Activated naive CD4-positive, alpha-beta T cell treated with Interleukin-2 at 50 U/mL for 16 hours (primary cell): ENCODE results near the gene VPS72.
A peak's percentile ranks its signal among the peaks of the same experiment; 100 is the strongest.

Experiments
- DNase-seq: peaks from one replicate; pipeline ENCODE4 v3.0.0-alpha.2; 2020

Gene VPS72

DNA sequence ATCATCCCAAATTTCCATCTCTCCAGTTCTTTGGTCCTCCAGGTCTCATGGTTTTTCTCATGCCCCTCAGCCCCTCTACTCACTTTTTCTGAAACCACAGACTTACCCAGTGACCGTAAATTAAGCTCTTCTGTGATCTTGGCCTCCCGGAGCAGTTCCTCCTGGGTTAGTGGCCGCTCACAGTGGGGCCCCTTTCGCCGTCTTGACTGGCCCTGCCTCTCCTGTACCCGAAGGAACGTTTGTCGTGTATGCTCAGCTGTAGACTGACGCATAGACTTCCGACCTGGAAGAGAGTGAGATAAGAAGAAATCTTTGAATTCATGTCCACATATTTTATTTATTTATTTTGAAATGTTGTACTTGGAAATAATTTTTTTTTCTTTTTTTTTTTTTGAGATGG is 5.8 kb downstream of the VPS72 start:
- DNase-seq, result no peak

DNA sequence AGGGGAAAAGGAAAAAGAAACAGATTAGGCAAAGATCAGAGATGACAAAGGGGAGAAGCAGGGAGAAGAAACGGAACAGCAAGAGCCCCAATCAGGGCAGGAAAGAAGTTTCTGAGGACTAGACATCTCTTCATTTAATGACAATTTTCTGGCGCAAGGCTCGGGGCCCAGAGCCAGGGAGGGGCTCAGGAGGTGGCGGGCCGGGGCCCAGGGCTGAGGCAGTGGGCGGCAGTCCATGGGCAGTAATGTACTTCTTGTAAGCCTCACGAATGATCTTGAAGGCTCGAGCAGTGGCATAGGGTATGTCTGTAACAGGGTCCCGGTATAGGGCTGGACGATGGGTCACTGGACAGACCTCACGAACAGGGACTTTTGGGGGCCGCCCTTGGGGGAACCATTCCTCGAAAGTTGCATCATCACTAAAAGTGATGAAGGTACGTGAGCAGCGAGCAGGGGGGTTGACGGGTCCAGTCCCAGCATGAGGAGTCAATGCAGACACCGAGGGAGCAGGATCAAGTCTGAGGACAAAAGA is 13.4 kb downstream of the VPS72 start:
- DNase-seq, result no peak

DNA sequence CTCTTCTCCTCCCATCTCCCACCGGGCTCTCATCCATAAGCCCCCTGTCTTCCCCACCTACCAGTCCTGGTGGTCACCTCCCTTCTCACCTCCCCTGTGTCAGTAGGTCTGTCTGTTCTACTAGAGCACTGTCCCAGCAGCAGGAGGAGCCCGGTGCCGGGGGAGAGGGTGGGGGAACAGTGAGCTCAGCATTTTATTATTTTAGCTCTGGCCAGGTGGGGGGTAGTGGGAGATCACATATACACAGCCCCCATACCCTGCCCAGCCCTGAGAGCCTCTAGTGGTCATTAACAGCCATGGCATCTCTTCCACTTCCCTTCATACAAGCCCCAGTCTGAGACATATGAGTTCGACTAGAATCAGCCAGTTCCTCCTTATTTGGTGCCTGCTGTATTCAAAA is 14.1 kb downstream of the VPS72 start, which contains the start of gene TMOD4:
Gene TMOD4 (minus strand): TSS at position 119 of the 400 bp plus-strand sequence. CDS start 1,106 bp downstream, outside the sequence.
- no peak for DNase-seq

DNA sequence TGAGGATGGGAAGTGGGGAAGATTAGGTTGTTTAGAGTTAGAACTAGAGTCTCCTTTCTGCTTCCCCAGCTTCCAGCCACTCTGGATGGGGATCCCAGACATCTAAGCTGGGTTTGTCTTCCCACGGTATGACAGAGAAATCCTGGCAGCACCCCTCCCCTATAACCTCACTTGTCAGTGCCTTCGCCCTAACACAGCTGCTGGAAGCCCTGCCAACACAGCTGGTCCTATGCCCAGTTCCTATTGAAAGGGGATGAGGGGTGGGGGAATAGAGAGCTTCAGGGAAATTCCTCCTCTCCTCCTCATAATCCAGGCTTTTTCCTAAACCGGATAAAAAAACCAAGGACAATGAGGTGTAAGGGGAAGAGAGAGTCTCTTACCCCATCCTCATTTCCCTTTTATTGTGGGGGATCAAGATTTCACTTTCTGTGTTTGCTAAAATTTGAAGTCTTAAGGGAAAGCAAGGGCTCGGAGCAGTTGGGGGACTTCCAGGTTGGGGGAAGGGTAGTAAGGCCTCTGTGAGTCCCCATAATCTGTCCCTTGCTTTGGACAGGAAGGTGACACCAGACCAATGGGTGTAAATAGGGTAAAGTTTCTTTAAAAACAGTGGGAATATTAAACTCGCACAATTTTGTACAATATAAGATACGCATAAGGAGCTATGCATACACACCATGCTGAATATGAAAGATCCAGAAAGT is 14.8 kb downstream of the VPS72 start:
- no peak for DNase-seq

DNA sequence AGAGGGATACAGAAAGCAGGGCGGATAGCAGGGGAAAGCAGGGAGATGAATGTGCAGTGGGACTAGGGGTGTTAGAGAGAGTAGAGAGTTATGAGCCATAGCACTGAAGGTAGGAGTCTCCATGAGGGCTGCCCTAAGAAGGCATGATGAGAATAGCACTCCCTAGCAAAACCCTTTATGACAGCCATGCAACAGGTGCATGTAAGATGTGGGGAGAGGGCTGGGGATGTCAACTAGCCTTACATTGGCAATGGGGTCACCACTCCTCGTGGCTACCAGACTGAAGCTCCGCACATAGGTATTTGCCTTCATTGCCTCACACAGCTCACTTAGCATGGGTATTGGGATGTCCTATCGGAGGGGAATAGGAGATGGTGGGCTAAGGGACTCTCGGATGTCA is 18.8 kb downstream of the VPS72 start:
- no peak for DNase-seq

DNA sequence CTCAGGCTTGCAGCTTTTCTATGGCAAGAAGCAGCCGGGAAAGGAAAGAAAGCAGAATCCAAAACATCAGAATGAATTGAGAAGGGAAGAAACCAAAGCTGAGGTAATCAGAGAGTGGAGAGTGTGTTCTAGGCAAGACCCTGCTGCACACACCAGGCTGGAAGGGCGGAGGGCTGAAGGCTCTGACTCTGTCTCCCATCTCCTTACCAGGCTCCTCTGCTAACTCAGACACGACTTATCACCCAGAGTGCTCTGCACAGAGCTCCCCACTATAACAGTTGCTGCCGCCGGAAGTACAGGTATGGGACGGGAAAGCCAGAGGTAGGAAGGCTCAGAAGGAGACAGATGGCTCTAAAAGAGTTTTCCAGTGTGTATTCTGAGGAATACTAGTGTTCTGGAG is 22.9 kb downstream of the VPS72 start:
- no peak for DNase-seq

DNA sequence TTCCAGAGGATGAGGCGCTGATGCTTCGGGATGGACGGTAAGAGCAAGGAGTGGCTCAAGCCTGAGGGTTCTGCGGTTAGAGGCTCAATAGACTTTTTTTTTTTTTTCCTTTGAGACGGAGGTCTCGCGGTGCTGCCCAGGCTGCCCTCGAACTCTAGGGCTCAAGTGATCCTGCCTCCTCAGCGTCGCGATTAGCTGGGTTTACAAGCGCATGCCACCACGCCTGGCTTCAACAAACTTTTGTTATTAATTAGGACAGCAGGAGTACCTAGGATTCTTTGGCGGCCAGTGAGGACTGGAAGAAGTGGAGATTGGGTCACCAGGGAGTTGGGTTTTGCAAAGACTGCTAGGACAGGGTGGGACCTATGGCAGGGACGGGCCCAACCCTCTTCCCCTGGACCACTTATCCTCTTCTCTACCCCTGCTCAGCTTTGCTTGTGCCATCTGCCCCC is 23.5 kb downstream of the VPS72 start:
- no peak for DNase-seq

DNA sequence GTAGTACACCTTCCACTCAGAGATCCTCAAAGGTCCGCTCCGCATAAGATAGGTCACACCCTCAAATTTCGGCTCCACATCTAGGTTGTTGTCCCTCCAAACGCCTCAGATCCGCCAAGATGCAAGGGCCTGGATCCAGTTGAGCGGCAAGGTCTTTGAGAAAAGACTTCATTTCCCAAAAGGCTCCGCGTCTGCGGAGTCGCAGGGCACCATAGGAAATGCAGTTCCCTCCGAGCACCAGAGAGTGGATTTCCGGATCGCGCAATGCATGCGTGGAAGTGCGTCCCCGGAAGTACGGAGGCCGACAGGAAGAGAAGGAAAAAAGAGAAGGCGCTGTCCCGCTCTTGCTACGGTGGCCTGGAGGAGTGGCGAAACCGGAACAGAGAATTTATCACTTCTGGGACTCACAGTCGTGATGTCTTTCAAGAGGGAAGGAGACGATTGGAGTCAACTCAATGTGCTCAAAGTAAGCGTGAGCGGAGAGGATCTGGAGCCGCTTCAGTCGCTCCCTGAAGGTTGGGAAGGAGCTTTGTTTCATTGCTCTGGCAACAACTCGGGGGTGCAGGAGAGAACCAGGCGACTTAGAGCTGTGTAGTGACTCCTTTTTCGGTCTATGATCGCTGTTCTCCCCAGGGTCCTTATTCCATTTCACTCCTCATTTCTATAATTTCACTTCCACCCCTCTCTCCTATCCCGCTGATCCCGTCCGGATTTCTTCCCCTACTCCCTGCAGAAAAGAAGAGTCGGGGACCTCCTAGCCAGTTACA is 24.1 kb downstream of the VPS72 start, which contains the start of the genes LYSMD1 and SCNM1:
Gene LYSMD1 (minus strand): TSS at position 165 of the 767 bp plus-strand sequence. CDS start 644 bp downstream, outside the sequence.
Gene SCNM1 (plus strand): TSS at position 407 of the 767 bp plus-strand sequence. CDS start 9 bp downstream, at position 416.
- peak; percentile 96 for DNase-seq

DNA sequence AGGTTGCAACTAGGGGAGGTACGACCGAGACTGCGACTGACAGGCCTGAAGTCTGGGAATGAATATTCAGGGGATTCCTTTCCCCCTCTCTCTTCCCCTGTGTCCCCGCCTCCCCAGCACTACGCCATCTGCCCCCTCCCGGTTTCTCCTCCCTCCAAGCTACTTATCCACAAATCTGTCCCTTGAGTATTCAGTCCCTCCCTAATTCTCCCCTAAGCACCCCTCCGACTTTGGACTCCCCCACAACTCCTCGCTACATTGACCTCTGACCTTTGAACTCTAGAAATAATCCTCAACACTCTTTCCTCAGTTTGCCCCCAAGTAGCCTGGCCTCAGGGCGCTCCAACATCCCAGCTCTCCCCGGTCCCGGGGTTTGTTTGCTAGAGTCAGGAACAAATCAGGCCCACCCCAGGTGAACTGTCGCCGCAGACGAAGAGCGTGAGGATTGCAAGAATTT is 24.7 kb downstream of the VPS72 start:
- no peak for DNase-seq

DNA sequence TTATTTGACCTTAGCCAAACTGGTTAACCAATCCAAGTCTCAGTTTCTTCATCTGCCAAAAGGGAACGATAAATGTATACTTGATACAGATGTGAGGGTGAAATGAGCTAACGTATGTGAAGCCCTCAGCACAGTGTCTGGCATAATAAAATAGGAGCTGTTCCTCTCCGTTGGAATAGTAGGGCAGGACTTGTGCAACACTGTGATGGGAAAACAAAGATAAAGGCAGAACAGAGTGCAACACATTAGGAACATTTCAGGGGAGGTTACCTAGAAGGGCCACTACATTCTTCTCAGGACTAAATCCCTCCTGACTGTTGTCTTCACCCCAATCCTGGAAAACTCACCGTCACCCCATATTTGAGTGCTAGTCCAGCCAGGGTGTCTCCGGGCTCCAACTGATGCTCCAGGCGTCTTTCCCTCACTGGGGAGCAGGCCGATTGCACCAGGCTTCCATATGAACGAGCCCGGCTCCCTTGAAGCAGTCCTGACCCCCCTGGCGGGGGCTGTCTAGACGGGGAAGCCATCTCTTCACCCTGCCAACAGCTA is 25.2 kb downstream of the VPS72 start:
- DNase-seq, result no peak

DNA sequence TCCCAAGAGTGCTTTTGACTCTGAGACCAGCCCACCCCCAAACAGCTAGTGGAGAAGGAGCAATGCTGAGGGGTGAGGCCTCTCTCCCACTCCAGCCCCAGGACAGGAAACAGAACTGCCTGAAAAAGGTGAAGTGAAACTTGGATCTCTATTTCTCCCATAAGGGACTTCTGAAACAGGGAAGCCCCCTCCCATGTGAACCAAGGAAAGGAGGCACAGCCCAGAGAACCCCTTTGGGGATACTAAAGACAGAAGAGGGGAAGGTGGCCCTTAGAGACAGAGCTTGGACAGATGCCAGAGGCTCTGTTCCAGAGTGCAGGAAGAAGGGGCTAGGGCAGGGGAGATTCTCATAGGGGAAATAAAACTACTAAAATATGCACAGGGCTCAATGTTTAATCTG is 30.6 kb downstream of the VPS72 start:
- DNase-seq, result no peak

DNA sequence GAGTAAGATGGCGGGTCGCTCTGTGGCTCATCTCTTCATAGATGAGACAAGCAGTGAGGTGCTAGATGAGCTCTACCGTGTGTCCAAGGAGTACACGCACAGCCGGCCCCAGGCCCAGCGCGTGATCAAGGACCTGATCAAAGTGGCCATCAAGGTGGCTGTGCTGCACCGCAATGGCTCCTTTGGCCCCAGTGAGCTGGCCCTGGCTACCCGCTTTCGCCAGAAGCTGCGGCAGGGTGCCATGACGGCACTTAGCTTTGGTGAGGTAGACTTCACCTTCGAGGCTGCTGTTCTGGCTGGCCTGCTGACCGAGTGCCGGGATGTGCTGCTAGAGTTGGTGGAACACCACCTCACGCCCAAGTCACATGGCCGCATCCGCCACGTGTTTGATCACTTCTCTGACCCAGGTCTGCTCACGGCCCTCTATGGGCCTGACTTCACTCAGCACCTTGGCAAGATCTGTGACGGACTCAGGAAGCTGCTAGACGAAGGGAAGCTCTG is 31.2 kb downstream of the VPS72 start:
- DNase-seq, result no peak

DNA sequence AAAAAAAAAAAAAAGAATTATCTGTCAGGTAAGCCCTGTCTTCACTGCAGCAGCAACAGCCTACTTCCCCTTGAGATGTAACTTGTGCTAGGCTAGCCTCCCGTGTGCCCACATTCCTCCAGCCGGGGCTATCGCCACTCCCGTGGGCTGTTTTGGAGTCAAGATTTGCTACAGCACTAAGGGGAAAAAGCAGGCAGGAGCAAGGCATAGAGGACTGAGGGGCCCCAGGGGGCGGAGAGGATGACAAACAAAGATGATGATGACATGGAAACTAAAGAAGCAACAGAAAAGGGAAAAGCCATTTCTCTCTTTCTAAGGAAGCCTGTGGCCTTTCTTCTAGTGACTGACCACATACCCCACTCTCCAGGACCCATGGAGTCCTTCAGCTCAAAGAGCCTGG is 31.7 kb downstream of the VPS72 start:
- DNase-seq, result peak; percentile 60

DNA sequence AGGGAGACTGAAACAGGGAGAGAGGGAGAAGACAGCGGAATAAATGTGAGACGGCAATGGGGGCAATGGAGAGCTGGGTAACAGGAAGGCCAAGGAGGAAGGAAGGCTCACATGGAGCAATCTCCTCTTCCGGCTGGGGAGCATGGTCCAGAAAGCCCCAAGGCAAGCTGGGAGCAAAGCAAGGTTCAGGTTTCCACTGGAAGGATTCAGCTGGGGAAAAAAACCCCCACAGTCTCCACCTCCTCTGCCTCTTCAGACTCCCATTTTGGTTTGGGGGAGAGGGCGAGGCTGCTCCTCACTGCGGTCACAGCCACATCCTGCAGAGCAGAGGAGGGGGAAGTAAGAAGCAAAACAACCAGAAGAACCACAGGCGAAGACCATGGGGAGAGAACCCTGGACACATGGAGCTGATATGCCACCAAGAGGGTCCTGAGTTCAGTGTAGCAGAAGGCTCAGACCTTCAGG is 32.9 kb downstream of the VPS72 start:
- DNase-seq, result peak; percentile 60

DNA sequence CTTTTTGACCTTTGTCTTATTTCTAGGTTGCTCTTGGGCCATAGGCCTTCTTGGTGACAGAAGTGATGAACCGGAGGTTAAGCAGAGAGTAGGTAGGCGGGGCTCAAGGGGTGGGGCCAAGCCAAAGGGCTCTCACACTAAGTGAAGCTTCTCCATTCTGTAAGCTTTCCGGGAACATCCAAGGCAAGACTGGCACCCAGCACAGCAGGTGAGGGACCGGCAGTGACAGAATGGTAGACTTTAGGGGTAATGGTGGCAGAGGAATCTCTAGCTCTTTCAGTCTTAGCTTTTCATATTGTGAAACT is 33.5 kb downstream of the VPS72 start, which contains the start of gene TNFAIP8L2:
Gene TNFAIP8L2 (plus strand): TSS at position 135 of the 305 bp plus-strand sequence. CDS start 2,049 bp downstream, outside the sequence.
- peak; percentile 82 for DNase-seq

DNA sequence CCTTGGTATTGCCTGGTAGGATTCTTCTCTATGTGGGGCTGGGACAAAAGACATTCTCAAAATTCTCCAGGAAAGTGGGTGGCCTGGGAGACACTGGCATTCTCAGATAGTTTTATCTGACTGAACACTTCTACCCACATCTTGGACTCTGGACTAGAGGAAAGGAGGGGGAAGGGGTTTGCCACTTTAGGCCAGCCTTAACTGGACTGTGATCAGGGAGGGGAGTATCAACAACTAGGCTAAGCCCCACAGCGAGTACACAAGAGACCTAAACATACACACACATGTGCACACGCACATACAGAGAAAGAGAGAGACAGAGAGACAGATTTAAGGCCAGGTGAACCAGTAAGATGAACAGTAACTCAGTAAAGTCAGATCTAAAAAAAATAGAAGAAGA is 42.3 kb downstream of the VPS72 start:
- DNase-seq, result no peak

DNA sequence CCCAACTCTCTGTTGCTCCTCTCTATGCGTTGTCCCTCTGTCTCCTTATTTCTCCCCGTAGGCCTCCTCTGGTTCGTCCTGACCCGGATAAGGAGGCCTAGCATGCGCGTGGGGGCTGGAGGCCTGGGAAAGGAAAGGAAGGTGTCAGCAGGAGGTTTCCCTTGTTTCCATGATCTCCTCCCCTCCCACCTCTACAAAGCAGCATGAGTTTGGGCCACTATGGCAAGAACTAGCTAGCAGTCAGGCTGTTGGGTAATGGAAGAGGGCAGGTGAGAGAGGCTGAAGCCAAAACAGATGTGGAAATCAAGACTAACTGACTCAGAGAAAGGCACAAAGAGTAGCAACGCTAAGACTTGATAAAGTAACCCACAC is 42.9 kb downstream of the VPS72 start:
- DNase-seq, result no peak

DNA sequence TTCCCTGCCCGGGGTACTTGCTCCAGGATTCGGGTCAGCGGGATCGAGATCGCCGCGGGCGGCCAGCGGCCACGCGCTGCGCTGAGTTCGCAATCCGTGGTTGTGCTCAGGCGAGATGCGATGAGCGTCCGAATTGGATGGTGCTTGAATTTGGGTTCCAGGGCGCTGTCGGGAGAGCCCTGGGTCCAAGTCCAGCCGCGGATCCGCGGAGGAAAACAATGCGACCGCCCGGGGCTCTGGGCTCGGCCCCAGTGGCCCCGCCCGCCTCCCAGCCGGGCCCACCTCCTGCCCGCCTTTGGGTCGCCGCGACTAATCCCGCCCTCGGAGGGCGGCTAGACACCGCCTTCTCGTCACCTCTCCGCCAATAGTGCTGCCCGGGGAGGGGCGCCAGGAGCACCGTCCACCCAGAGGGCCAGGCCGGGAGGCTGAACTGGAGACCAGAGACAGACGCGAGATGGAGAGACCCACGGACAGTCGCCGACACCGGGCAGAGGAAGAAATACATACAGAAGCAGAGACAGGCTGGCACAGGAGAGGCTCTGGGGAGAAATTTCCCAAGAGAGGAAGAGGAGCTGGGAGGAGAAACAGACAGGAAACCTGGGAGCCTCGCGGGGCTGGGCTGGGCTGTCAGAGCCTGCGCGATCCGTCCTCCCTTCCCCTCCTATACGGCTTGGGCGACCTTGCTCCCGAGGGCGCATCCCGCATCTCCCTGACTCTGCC is 43.4 kb downstream of the VPS72 start, which contains the start of gene SEMA6C:
Gene SEMA6C (minus strand): TSS at position 220 of the 720 bp plus-strand sequence. CDS start 4,010 bp downstream, outside the sequence.
- peak; percentile 91 for DNase-seq

DNA sequence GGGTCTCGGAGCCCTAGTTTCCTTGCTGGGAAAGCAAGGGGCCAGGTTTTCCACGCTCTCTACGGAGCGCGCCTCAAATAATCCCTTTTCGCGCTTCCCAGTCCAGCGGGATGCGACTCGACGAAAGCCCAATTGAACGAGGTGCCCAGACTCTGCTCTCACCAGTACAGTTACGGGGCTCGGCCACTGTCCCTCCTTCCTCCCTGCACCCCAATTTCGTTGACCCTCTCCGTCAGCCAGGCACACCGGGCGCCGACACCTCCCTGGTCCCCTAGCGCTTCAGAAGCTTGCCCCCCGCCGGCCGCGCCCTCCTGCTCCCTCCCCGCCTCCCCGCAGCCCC is 44.0 kb downstream of the VPS72 start:
- no peak for DNase-seq

DNA sequence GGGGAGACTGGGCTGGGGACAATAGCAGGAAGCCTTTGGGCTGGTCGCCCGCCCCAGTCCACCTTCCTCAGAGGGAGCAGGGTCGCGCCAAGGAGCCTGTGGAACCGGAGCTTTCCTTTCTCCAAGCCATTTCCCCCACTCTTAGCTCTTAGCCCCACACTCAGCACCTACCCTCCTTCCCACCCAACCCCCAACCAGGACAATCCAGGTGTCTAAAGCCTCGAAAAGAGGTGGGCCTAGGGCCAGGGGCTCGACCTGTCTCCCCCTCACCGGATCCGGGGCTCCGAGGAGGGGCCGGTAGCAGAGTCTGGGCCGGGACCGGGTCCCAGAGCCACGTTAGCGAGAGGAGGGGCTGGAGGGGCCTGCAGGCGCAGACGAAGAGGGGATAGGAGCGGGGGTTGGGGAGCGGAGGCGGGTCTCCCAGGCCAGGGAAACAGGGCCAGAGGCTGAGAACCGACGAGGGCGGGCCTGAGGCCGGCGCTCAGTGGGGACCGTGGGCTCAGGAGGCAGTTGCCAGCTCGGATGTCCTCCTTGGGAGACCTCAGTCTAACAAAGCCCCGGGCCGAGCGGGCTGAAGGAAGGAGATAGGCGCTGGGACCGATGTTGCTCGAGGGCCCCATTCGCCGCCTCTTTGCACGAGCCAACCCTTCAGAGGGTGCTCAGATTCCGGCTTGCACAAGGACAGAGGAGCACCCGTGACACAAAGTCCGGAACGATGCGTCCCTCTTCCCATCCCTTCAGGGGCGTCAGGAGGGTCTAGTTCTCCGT is 44.5 kb downstream of the VPS72 start:
- DNase-seq, result peak; percentile 25

DNA sequence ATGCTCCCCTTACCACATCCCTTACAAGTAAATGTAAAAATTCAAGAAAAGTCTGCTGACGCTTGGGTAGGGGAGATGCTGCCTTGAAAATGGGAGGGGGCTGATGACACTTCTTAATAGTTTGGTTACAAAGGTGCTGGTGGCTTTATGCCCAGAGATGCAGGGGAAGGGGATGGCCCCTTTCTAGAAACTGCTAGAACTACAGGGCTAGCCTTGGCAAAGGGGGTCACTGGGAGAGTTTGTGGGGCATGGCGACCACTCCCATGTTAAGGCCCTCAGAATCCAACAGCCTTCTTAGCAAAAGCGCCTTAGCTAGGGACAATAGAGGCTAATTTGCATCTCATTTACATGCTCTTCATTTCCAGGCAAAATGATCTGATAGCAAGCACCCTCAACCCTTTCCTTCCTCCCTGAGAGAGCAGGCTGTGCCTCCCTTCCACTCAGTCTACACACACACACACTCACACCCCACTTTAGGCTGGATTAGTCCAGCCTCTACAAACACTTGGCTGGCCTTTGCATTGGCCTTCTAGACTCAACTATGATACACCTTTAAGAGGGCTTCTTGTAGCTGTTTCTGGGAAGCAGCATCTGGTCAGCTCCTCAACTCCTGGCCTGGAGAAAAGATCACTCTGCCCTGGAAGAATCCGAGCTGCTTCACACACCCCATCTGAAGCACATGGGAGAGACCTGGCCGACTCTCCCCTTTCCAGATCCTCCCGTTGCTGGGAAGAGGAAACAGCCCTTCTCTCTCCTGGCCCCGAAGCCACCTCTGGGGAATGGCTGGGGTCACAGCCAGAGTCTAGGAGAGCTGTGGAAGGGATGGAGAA is 45.3 kb downstream of the VPS72 start:
- DNase-seq, result no peak
